CD4-positive, alpha-beta T cell treated with Interleukin-15 for 1 hour (primary cell): Measurements from ENCODE around the gene TMTC2.
"Not testable (repeated sequence)": the region's sequence is repeated elsewhere in the genome, so short reads cannot be mapped to it uniquely, and the experiment has no call there.

Experiments
- DNase-seq: peaks from one replicate; pipeline ENCODE4 v3.0.0-alpha.2; 2020

TMTC2 gene

GRCh38 chr12:82800185-82800584 lies 113.5 kb downstream of the TMTC2 start:
- DNase-seq: no peak

GRCh38 chr12:82801951-82802610 lies 115.4 kb downstream of the TMTC2 start:
- DNase-seq: no peak

GRCh38 chr12:82803201-82803600 lies 116.5 kb downstream of the TMTC2 start:
- DNase-seq: no peak

GRCh38 chr12:82804601-82805000 lies 117.9 kb downstream of the TMTC2 start:
- no peak for DNase-seq

- DNase-seq: not testable (repeated sequence)
Observed at GRCh38 chr12:82805004-82805403, 118.3 kb downstream of the TMTC2 start.

- DNase-seq: no peak
Observed at GRCh38 chr12:82805812-82806497, 119.2 kb downstream of the TMTC2 start.

- no peak for DNase-seq
Observed at GRCh38 chr12:82807132-82807737, 120.5 kb downstream of the TMTC2 start.

GRCh38 chr12:82810568-82810967 lies 123.9 kb downstream of the TMTC2 start:
- DNase-seq: no peak

- no peak for DNase-seq
Observed at GRCh38 chr12:82817368-82817767, 130.7 kb downstream of the TMTC2 start.

GRCh38 chr12:82818271-82819035 lies 131.7 kb downstream of the TMTC2 start:
- no peak for DNase-seq

GRCh38 chr12:82826505-82826904 lies 139.8 kb downstream of the TMTC2 start:
- DNase-seq: no peak

GRCh38 chr12:82832096-82832495 lies 145.4 kb downstream of the TMTC2 start:
- no peak for DNase-seq

GRCh38 chr12:82832981-82833380 lies 146.3 kb downstream of the TMTC2 start:
- no peak for DNase-seq

- DNase-seq: no peak
Observed at GRCh38 chr12:82833481-82833880, 146.8 kb downstream of the TMTC2 start.

GRCh38 chr12:82835217-82835616 lies 148.5 kb downstream of the TMTC2 start:
- DNase-seq: no peak

GRCh38 chr12:82838131-82838551 lies 151.4 kb downstream of the TMTC2 start:
- DNase-seq: no peak

GRCh38 chr12:82838827-82839226 lies 152.1 kb downstream of the TMTC2 start:
- no peak for DNase-seq

GRCh38 chr12:82839796-82840195 lies 153.1 kb downstream of the TMTC2 start:
- no peak for DNase-seq

GRCh38 chr12:82841487-82841904 lies 154.8 kb downstream of the TMTC2 start:
- no peak for DNase-seq

- DNase-seq: no peak
Observed at GRCh38 chr12:82842480-82842879, 155.8 kb downstream of the TMTC2 start.

GRCh38 chr12:82845076-82845475 lies 158.4 kb downstream of the TMTC2 start:
- not testable (repeated sequence) for DNase-seq

GRCh38 chr12:82848845-82849244 lies 162.1 kb downstream of the TMTC2 start:
- DNase-seq: no peak

GRCh38 chr12:82852529-82852928 lies 165.8 kb downstream of the TMTC2 start:
- no peak for DNase-seq
